Measurements from ENCODE around the gene CCL23. TPM values are rescaled to one million over a fixed set of nuclear protein-coding genes. Genes with fewer than 3 reads are reported as not detected.

The CCL23 gene
- total RNA-seq, 1 experiment from 2014 or later, result not detected

GRCh38 chr17:35965272-35965671 is 52.5 kb downstream of the CCL23 start:
- Histone ChIP-seq H3K23ac (ENCODE audit: insufficient read length, low read depth, low read length) (no peak overlapping the region), H4K20me1 (ENCODE audit: control insufficient read depth, insufficient read depth, insufficient read length) (no peaks in the 10 kb centered on the region), H4K91ac (ENCODE audit: insufficient read length, low read depth, low read length) (no peak overlapping the region), H3K27me3 (ENCODE audit: insufficient read depth, low read length) (no peaks in the 10 kb centered on the region), H3K27ac (ENCODE audit: insufficient read length, low read depth, low read length) (no peak overlapping the region), H3K4me1 (ENCODE audit: insufficient read depth, low read length) (no peaks in the 10 kb centered on the region), H2AK5ac (ENCODE audit: insufficient read length, low read length) (no peak overlapping the region), H2BK5ac (ENCODE audit: insufficient read length, low read length) (no peak overlapping the region), H3K14ac (ENCODE audit: insufficient read depth, low read length) (no peak overlapping the region), H3K23me2 (ENCODE audit: insufficient read length, low read depth, low read length, poor library complexity, severe bottlenecking) (no peaks in the 10 kb centered on the region), H3K4me2 (ENCODE audit: insufficient read depth, insufficient read length, low read length) (no peak overlapping the region), H2BK15ac (ENCODE audit: low read depth, low read length) (no peak overlapping the region), H3K79me2 (ENCODE audit: insufficient read depth, low read length) (no peaks in the 10 kb centered on the region), H3T11ph (ENCODE audit: low read length) (no peak overlapping the region), H2BK12ac (ENCODE audit: insufficient read length, low read depth, low read length) (no peak overlapping the region), H2BK120ac (ENCODE audit: low read depth, low read length, poor library complexity, severe bottlenecking) (no peak overlapping the region), H3K9ac (ENCODE audit: extremely low read depth, insufficient read length, low read length) (no peak overlapping the region), H3K56ac (ENCODE audit: insufficient read length, low read depth, low read length) (no peak overlapping the region), H3K4ac (ENCODE audit: low read depth, low read length) (no peak overlapping the region), H2BK20ac (ENCODE audit: low read depth, low read length, poor library complexity, severe bottlenecking) (no peak overlapping the region), H3K18ac (ENCODE audit: insufficient read length, low read depth, low read length) (no peak overlapping the region), H3K9me3 (ENCODE audit: control insufficient read depth, low read depth, low read length) (no peaks in the 10 kb centered on the region), H2AFZ (ENCODE audit: low read length) (no peak overlapping the region), H3K79me1 (ENCODE audit: insufficient read depth, low read depth, low read length, poor library complexity, severe bottlenecking) (no peaks in the 10 kb centered on the region), H4K8ac (replicated peaks; ENCODE audit: insufficient read length, low read depth, low read length) (no peak overlapping the region), H4K5ac (ENCODE audit: insufficient read length, low read depth, low read length) (no peak overlapping the region)
- no peaks in the 10 kb centered on the region for H3K9me3 Mint-ChIP-seq
- WGBS (ENCODE audit: extremely low coverage, insufficient read length, low lambda C conversion rate), result no CpG with 5 or more reads among the region's 7 CpGs
- H3K27ac Mint-ChIP-seq, result no peak overlapping the region
- no peak for TF ChIP-seq CTCF (conservative IDR thresholded peaks at IDR 0.05)
- H3K4me1 Mint-ChIP-seq, result peaks cover 2 to 6% of the 10 kb centered on the region in 2 experiments; a peak in 2 of 4 replicates
- no peak for DNase-seq
- H3K4me3 Mint-ChIP-seq, result no peak overlapping the region
- H3K36me3 Mint-ChIP-seq (ENCODE audit: insufficient read depth in 1 of 3, low read depth in 3 of 3), result no peaks in the 10 kb centered on the region
- H3K27me3 Mint-ChIP-seq (ENCODE audit: low read depth), result no peaks in the 10 kb centered on the region; the same call in 1 of the 2 replicates
